Activated CD8-positive, alpha-beta memory T cell treated with anti-CD3 and anti-CD28 coated beads, Interleukin-2, amount 50 U/mL, for 48 hours (primary cell): ENCODE results near the gene PTPN3.

Experiments used
- DNase-seq: peaks from one replicate; pipeline ENCODE4 v3.0.0-alpha.2; 2020

Gene PTPN3

DNA sequence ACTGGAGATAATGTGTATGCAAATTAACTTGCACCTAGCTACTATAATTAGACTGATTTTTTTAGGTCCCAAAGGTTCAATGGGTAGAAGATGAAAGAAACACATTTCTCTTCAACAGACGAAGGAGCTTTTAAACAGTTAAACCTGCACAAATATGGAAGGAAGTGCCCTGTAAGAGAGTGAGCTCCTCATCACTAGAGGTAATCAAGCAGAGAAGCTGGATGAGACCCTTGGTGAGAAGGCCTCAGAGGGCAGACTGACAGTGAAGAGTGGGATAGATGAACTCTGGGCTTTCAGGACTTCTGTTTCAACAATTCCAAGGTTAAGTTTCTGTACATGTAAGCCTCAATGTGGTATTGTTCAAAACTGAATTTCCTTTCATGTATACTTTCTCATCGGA is 23.2 kb downstream of the PTPN3 start:
- DNase-seq, result no peak

DNA sequence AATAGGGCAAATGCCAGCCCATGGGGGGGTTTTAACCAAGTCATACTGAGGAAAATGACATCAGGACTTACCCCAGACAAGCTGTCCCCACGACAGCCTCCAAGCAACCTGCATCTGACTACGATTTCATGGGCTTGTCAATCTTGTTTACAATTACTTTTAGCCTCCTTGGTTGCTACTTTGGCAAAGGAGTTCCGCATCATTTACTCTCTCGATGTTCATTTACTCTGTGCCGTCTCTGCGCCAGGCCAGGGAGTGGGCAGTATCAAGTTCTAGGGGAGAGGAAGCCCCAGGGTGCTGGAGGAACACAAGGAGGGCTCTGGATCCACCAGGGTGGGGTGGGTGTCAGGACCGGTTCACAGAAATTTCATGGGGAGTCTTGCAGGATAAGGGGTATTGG is 23.9 kb downstream of the PTPN3 start:
- no peak for DNase-seq

DNA sequence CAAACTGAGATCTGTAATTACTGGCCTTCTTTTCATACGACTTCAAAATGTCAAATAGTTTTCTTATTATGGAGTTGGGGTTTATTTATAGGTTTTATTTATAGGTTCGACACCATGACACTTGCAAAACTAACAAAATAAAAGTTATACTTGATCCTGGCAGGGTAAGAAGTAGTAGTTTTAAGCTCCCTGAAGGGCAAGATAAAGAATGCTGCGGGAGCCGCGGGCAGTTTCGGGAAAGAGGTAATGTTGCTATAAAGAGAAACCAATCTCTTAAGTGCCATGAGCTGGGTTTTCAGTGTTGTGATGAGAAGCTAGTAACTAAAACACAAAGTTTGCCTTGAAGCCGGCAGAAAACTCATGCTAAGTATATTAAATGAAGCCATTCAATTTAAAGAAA is 24.8 kb downstream of the PTPN3 start:
- DNase-seq, result no peak

DNA sequence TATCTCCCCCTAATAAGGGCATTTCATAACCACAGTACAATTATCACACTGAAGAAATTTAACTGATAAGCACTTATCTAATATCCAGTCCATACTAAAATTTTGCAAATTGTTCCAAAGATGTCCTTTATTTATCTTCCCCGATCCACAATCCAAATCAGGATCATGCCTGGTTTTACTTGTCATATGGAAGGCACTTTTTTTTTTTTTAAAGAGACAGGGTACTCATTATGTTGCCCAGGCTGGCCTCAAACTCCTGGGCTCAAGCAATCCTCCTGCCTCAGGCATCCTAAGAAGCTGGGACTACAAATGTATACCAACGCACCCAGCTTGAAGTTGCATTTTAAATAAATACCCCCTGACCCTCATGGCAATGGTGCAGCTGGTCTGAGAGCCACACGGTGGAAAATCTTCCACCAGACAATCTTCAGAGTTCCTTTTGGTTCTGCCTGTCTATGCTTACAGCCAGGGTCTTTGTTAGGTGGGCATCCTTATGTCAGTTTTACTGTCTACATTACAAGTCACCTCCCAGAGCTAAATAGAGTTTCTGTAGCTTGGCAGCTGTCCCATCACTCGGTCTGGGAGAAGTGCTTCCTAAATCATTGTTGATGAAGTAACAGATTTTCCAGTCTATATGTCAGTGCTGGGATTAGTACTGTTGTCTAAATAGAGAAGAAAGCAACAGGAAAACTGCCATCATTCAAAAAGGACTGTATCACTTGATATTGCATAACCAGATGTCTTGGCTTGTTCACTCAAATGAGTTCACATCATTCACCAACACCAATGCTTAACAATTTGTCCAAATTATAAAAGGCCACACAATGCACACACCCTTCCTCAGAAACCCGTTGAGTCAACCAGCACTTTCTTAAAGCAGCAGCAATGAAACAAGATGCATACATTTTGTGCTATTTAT is 26.4 kb downstream of the PTPN3 start:
- DNase-seq, result no peak

DNA sequence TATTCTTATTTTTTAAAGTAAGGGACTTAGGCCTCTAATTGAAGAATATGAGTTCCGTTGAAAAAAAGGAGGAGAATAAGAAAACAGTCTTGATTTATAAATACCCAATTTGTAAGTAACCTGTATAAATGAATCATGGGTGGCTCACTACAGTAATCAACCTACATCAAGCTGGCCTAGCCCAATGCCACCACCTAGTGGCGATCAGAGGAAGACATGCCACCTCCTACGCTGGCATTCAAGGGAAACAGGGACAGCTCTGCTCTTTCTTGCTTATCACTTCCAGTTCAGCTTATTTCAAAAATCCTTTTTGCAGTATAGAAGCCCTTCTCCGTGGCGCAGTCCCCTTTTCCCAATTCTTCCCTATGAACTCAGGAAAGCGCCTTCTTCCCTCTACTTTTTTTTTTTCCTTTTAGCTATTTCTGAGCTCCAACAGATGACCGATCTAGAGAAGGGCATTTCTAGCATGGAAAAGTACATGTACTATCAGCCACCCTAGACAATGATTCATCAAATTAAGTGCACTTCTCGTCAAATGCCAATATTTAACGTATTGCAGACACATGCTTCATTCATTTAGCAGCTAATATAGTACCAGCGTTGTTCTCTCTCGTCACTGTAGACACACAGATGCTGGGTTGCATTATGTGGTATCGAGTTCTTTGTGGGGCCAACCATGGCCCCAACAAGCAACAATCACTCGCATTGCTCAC is 28.3 kb downstream of the PTPN3 start:
- peak; percentile 77 for DNase-seq

DNA sequence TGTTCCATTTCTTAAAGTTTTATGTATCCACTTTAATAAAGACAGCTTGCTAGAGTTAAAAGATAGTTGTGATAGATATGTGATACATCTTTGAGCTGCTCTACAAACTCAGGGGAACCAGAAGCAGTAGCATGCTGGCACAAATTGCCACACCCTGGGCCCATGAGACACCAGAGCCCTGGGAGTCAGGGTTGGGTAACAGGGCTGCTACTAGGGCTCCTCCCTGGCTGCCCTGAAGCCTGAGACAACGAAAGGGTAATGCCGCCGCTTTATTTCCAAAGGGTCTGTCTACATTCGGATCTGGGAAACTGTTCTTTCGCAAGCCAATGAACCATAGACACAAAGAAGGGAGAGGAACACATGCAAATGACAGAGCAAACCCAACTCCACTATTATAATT is 29.2 kb downstream of the PTPN3 start:
- no peak for DNase-seq

DNA sequence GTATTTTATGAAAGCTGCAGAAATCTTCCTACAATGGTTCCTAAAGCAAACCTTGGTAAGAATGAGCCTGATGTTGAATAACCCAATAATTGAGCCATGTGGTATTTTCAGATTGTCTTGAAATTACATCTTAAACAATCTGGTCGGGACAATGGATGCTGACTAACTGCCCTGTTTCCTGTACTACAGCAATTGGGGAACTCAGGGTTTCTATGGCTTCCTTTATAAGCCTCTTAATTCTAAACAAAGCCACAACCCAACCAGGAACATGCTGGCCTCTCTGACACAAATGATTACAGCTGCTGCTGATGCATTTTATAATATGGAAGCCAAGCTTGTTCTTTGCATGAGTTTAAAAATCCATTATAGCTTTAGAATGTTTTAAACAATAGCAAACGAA is 30.2 kb downstream of the PTPN3 start:
- no peak for DNase-seq

DNA sequence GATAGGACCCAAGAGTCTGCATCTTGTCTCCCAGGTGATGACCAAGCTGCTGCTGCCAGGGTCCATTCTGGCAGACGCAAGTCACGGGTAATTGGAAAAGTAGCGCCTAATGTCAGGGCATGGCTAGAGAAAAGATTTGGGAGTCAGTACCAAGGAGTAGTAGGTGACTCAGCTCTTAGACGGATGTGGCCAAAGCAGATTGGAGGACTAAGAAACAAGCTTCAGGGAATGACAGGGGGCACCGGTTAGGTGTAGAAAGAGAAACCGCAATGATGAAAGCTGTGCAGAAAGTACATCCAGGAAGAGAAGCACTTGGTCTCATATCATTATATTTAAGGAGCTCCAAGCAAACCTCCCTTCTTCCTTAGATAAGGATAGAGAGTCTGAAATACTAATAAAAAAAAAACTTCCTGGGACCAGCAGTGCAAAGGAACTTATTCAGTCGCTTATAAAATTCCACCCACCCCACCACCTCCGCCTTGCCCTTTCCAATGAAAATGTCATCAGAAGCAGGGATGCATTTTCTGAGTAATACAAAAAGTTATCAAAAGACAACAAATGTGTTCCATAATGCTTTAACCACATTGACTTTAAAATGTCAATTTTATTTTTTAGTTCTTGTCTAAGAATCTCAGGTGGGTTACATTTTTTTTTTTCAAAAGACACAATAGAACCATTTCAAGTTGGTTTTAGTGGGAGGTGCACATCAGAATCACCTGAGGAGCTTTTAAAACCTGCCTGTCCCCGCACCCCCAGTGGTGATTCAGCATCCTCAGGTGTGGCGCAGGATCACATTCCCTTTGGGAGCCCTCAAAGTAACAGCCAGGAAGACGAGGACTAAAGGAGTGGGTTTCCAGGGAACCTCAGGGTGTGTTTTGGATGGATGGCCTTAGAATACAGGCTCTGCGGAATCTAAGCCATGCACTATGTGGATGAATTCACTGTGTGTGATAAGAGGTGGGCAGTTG is 31.2 kb downstream of the PTPN3 start:
- DNase-seq, result no peak

DNA sequence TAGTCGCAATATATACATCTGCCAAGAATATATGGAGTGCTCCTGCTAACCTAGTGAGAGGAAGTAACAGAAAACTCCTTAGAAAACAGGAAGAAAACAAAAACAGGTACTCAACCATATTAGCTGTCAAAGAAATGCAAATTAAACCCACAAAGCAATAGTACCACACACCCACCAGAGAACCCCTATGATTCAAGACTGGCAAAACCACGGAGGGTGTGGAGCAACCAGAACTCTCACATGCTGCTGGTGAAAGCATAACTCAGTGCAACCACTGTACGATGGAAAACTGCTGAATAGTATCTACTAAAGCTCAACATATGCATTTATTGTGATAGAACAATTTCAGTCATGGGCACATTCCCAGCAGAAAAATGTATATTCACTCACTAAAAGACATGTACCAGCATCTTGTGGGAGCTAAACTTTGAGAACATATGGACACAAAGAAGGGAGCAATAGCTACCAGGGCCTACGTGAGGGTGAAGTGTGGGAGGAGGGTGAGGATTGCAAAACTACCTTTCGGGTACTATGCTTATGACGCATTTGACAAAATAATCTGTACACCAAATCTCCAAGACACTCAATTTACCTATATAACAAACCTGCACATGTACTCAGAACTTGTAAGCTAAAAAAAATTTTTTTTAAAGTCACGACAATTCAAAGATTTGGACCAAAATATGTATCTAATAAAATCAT is 34.0 kb downstream of the PTPN3 start:
- no peak for DNase-seq

DNA sequence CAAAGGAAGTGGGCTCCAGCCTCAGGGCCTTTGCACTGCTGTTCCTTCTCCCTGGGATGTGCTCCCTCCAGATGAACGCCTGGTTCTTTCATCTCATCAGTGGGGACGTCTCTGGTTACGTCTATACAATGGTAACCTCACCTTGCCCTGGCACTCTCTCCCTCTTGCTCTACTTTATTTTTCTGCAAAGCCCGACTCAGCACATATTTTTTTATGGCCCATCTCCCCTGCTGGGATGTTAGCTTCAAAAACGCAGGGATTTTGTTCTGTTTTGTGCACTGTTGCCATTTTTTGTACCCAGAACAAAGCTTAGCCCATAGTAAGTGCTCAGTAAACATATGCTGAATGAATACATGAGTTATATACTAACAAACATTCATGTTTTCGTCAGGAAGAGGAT is 37.5 kb downstream of the PTPN3 start:
- no peak for DNase-seq

DNA sequence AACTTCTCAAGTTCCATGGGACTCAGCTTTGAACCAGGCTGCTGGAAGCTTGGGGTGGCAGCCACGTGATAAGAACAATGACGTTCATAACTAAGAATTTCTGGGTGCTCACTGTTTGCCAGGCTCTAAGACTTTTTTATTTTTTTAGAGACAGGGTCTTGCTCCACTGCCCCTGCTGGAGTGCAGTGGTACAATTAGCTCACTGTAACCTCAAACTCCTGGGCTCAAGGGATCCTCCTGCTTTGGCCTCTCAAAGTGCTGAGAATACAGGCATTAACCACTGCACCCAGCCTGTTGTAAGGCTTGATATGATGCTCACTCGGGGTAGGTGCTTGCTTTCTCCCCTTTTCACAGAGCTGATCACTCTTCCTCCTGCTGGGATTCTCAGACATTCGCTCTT is 38.7 kb downstream of the PTPN3 start:
- DNase-seq, result no peak

DNA sequence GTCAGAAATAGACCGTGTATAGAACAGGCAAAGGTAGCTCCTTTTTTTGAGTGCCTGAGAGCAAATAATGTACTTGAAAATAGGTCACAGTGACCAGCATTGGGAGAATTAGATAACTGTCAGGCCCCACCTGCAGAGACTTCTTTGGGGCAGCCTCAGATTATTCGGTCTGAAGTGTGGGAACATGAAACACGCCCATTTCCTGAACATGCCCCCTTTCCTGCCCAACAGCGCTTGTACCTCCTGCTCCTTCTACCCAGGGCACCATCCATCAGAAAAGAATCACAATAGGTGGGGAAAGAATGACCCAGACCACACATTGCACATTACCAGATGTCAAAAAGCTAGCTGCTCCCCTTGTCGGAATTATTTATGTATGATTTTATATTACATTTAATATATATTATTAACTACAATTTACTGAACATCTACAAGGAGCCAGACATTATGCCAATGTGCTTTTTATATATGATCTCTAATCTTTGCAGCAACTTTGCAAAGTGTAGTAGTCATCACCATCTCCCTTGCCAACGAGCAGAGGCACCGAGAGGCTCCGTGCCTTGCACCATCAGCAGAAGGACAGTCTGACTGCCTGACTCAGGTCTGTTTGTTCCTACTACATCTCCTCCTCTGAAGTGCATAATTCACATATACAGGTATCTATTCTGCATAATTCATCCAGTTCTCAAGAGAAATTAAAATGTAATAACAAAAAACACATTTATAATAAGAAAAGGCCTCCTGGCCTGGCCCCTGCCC is 39.5 kb downstream of the PTPN3 start:
- DNase-seq, result no peak

DNA sequence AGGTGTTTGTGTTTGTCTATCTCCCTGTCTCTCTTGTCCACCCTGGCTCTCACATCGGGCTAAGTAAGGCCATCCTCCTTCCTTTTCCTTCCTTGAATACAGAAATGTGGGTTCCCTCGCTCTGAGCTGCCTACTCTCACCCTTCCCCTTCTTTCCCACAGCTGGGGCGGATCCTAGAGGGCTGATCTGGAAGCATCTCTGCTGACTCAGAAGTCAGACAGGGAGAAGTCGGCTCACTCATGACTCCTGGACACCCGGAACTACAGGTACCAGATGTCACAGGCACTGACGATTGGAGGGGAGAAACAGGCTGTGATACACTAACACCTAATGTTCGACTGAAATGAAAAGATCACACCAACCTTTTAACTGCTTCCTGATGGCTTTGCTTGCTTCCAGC is 41.3 kb downstream of the PTPN3 start:
- DNase-seq, result no peak

DNA sequence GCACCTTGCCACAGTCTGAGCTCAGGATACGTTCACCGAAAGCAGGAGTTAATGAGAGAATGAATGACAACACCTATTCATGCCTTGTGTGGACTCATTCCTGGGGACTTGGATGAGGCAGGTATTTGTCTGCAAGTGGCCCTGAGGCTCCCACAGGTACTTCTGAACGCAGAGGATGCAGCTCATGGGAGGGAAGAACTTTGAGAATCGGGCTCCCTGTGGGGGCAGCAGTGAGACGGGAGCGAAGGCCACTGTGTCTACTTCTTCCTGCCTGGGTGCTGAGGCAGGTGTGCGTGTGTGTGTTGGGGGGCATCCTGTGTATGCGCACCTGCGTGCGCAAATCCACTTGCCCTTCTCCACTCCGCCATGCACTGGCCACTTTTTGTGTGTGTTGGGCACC is 42.2 kb downstream of the PTPN3 start:
- DNase-seq, result no peak

DNA sequence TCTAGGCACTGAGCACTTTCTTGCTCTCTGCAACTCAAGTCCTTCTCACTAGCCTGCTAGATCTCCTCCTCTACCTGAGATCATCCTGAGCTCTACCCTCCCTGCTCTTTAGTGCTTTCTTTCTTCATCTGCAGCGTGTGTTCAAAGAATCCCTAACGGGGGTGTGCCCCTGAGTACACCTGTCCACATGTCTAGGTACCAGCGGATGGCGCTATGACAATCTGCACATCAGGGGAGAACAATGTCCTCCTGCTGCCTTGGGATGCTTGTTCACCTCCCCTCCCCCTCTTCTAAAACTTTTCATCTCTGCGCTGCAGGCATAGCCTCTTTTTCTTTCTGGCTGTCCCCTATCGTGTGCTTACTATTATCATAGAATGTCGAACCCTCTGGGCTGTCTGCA is 42.7 kb downstream of the PTPN3 start:
- no peak for DNase-seq

DNA sequence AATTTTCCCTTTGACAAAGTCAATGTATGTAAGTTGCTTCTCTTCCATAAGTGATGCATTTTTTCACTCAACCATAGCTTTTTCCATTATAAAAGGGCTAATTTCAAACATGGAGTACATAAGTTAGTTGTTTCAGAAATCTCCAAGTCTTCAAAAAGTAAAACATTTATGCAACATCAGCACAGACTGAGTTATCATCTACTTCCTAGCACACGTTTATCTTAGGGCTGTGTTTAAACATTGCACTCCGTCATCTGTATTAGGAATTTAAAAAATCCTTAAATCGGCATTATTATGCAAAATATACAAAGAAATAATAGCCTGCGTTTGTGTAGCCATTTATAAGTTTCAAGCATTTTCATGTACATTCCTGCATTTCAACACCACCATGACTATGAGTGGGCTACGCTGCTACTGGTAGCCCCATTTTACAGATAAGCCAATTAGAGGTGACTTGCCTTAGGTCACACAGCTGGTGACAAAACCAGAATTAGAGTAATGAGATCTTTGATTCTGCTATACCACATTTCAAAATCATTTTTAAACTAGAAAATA is 43.4 kb downstream of the PTPN3 start:
- DNase-seq, result no peak

DNA sequence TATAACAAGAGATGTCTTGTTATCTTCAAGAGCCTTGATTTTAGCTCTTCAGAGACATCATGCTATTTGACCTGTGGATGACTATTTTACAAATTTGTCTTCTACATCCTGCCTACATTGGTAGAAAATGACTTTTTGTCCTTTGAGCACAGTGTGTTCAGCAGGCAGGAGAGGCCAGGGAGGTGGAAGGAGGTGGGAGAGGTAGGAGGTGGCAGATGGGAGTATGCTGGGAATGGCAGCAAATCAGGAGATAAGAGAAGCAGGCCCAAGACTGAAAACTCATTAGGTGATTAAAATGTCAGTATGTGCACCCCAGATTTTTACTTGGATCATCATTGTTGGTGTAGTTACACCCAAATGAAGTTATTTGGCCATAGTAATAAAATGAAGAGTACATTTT is 44.1 kb downstream of the PTPN3 start:
- DNase-seq, result no peak

DNA sequence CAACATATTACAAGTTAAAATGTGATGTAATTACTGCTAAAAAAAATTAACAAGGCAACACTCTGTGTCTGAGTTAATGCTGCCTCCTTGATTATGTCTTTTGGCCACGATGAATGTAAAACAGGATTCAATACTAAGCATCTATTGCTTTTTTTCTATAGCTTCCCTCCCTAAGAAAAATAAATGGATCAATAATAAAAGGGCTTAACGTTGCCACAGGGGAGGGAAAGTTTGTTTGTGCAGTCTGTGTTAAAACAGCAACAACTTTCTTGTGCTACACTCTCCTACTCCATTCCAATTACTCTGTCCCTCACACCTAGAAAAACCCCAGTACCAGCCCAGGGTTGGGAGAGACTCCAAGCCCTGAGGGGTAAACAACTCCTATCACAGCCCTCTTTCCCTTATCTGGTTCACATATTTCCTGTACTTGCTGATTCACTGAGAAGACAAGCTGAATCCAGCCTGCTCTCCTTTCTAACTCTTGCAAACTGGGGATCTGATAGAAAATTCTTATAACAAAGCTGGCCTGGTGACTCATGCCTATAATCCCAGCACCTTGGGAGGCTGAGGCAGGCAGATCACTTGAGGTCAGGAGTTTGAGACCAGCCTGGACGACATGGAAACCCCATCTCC is 44.8 kb downstream of the PTPN3 start:
- DNase-seq, result no peak

DNA sequence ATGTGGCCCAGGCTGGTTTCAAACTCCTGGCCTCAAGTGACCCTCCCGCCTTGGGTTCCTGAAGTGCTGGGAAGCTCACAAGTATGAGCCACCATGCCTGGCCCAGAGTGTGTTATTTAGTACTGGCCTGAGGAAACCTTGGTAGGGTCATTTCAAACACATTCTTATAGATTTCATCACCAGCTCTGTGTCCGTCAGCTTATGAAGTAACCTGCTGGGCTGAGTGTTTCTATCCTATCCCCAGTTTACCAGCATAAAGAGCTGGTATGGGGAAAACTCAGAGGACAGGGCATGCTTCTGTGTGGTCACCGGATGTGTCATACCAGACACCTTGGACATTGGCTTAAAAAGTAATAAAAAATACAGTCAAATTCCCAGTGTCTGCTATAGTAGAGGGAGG is 45.3 kb downstream of the PTPN3 start:
- no peak for DNase-seq

DNA sequence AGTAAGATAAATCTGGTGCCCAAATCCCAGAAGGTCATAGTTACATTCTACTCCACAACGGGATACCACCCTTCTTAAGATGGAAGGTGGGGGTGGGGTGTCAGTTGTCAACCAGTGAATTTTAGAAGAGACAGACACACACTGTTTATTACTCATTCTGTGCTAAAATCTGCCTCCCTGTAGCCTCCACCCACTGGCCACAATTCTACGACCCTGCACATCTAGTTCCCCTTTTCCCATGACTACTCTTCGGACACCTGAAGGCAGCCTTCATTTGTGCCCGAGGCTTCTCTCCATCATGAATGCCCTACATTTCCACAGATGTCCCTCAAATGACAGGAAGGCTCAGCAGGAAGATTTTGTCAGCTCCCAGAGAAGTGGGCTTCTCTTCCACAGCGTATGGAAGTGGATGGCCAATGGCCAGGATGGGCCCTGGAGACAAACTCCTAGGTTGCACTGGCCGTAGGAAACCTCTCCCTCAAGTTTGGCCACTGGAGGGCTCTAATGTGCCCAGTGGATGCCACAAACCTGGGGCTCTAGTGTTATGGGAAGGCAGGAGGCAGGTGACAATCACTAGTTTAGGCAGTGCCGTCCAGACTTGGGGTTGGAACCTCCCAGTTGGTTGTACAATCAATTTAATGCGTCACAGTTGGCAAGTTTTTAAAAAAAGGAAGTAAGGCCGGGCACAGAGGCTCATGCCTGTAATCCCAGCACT is 46.6 kb downstream of the PTPN3 start:
- no peak for DNase-seq
